ENCODE data around the gene MINPP1. TPM values are rescaled to one million over a fixed set of nuclear protein-coding genes. Genes with fewer than 3 reads are reported as not detected.
A peak's percentile ranks its signal among the peaks of the same experiment; 100 is the strongest.
"Not testable (repeated sequence)": the region's sequence is repeated elsewhere in the genome, so short reads cannot be mapped to it uniquely, and the experiment has no call there.

The MINPP1 gene
- total RNA-seq, 4 donors from 2014 or later = 11.1 to 28.4 (median 21.2) TPM

DNA sequence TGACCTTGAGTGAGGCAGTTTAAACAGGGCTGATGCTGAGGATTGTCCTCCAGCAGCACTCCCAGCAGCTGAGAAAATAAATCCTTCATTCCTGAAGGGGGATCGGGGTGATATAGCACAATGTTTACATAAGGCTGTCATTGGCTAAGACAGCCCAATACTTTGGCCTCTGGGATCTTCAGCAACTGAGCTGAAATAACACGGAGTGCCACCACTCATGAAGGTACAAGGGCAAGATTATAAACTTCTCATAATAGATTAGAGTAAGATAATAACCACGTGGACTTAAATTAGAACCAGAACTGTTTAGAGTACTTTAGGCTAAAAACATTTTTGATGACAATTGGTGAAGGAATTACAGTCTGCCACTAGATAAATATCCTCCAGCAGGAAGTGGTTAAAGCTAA lies 85.0 kb downstream of the MINPP1 start:
- Histone ChIP-seq H3K9me3 (no peaks in the 10 kb centered on the region), H3K4me1 (peaks cover 0 to 39% (median 11%) of the 10 kb centered on the region in 4 donors), H3K27me3 (no peaks in the 10 kb centered on the region), H3K27ac (peak overlapping the region in 1 of 4 donors; percentile 4), H3K4me3 (no peak overlapping the region), H3K36me3 (no peaks in the 10 kb centered on the region)
- intact Hi-C loops (cut with DNase I; ENCODE audit: low total_unique reads) = no loop called here
- DNase-seq = no peak
- TF ChIP-seq POLR2AphosphoS5 (IDR thresholded peaks at IDR 0.05) = no peak
- TF ChIP-seq EP300 (IDR thresholded peaks at IDR 0.05; ENCODE audit: low read depth) = no peak
- TF ChIP-seq POLR2A (IDR thresholded peaks at IDR 0.05) = no peak
- TF ChIP-seq, protein P1, sequence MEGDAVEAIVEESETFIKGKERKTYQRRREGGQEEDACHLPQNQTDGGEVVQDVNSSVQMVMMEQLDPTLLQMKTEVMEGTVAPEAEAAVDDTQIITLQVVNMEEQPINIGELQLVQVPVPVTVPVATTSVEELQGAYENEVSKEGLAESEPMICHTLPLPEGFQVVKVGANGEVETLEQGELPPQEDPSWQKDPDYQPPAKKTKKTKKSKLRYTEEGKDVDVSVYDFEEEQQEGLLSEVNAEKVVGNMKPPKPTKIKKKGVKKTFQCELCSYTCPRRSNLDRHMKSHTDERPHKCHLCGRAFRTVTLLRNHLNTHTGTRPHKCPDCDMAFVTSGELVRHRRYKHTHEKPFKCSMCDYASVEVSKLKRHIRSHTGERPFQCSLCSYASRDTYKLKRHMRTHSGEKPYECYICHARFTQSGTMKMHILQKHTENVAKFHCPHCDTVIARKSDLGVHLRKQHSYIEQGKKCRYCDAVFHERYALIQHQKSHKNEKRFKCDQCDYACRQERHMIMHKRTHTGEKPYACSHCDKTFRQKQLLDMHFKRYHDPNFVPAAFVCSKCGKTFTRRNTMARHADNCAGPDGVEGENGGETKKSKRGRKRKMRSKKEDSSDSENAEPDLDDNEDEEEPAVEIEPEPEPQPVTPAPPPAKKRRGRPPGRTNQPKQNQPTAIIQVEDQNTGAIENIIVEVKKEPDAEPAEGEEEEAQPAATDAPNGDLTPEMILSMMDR (IDR thresholded peaks at IDR 0.05) = no peak
- in situ Hi-C loops (cut with MboI; ENCODE audit: low pct_ligation_motif_present in 1 of 4, low pct_unique_long_range_greater_than_20kb in 1 of 4, low sequenced_read_pairs in 3 of 4) = no loop called here
- WGBS, 2 donors (ENCODE audit: low coverage in 1 of 2) = 26 to 31% methylated on average over 2 to 3 of the region's 3 CpGs

DNA sequence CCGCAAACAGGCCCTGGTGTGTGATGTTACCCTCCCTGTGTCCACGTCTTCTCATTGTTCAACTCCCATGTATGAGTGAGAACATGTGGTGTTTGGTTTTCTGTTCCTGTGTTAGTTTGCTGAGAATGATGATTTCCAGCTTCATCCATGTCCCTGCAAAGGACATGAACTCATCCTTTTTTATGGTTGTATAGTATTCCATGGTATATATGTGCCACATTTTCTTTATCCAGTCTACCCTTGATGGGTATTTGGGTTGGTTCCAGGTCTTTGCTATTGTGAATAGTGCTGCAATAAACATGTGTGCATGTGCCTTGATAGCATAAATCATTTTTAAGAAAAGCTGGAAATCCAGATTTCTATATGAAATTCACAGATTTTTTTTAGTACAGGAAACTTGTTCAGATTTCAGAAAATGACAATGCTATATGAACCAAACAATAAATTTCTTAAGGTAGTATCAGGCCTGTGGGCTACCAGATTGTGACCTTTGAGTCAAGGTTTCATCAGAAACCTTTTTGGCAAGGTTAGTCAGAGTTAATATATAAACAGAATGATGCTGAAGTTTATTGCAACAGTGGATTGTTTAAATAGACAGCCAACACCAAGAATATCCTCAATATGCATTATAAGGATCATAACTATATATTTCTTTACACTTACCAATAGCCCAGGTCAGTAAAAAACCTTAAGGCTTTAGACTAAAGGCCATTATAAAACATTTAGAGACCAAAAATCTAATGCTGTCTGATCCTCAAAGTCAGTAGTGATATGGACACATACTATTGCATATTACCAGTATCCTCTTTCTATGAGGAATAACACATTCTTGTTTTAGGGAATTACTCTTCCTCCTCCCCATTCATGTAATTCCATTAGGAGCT lies 86.3 kb downstream of the MINPP1 start:
- in situ Hi-C loops (cut with MboI; ENCODE audit: low pct_ligation_motif_present in 1 of 4, low pct_unique_long_range_greater_than_20kb in 1 of 4, low sequenced_read_pairs in 3 of 4) = no loop called here
- TF ChIP-seq POLR2A (IDR thresholded peaks at IDR 0.05) (no peak), POLR2AphosphoS5 (IDR thresholded peaks at IDR 0.05) (no peak), EP300 (IDR thresholded peaks at IDR 0.05; ENCODE audit: low read depth) (no peak)
- TF ChIP-seq, protein P1 (IDR thresholded peaks at IDR 0.05) = no peak
- 98% methylated on average over 2 of the region's 2 CpGs; no CpG with 5 or more reads in 1 of the 2 donors for WGBS, 2 donors (ENCODE audit: low coverage in 1 of 2)
- no peaks in the 10 kb centered on the region for H3K36me3 ChIP-seq
- H3K4me3 ChIP-seq = no peak overlapping the region
- peaks cover 0 to 40% (median 7%) of the 10 kb centered on the region in 4 donors for H3K4me1 ChIP-seq
- H3K9me3 ChIP-seq = no peaks in the 10 kb centered on the region
- H3K27ac ChIP-seq = peak overlapping the region; percentile 4 to 68 (median 34)
- intact Hi-C loops (cut with DNase I; ENCODE audit: low total_unique reads) = no loop called here
- no peaks in the 10 kb centered on the region for H3K27me3 ChIP-seq
- DNase-seq = no peak

DNA sequence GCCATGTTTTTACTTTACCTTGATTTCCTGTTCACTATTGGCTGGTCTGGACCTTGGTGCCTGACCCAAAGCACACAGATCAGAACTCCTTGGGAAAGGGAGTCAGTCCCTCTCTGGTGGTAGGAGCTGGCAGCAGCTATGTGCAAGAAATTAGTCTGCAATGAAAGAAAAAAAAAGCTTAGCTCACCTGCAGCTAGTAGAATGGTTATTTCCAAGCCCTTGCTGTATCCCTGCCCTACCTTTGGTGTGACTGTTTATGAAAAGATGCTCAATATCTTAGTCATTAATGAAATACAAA lies 86.8 kb downstream of the MINPP1 start:
- intact Hi-C loops (cut with DNase I; ENCODE audit: low total_unique reads) (no loop called here), in situ Hi-C loops (cut with MboI; ENCODE audit: low pct_ligation_motif_present in 1 of 4, low pct_unique_long_range_greater_than_20kb in 1 of 4, low sequenced_read_pairs in 3 of 4) (no loop called here)

DNA sequence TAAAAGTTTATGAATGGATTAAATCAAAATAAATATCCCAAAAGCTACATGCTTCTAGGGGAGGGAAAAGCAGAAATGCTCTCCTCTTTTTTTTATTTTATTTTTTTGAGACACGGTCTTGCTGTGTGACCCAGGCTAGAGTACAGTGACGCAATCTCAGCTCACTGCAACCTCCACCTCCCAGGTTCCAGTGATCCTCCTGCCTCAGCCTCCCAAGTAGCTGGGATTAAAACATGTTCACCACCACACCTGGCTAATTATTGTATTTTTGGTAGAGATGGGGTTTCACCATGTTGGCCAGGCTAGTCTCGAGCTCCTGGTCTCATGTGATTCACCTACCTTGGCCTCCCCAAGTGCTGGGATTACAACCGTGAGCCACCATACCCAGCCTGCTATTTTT lies 88.2 kb downstream of the MINPP1 start:
- intact Hi-C loops (cut with DNase I; ENCODE audit: low total_unique reads); in situ Hi-C loops (cut with MboI; ENCODE audit: low pct_ligation_motif_present in 1 of 4, low pct_unique_long_range_greater_than_20kb in 1 of 4, low sequenced_read_pairs in 3 of 4): not testable (repeated sequence)

More for the DNA sequence above, 86.8 kb downstream of the MINPP1 start:
- peak overlapping the region; percentile 4 to 68 (median 32) for H3K27ac ChIP-seq
- no peak overlapping the region for H3K4me3 ChIP-seq
- no peaks in the 10 kb centered on the region for H3K36me3 ChIP-seq
- H3K9me3 ChIP-seq = no peaks in the 10 kb centered on the region
- no peaks in the 10 kb centered on the region for H3K27me3 ChIP-seq
- TF ChIP-seq, protein P1 (IDR thresholded peaks at IDR 0.05) = no peak
- TF ChIP-seq POLR2A (IDR thresholded peaks at IDR 0.05) (no peak), EP300 (IDR thresholded peaks at IDR 0.05; ENCODE audit: low read depth) (no peak), POLR2AphosphoS5 (IDR thresholded peaks at IDR 0.05) (no peak)
- peaks cover 0 to 40% (median 5%) of the 10 kb centered on the region in 4 donors for H3K4me1 ChIP-seq
- DNase-seq = no peak

More for the DNA sequence above, 88.2 kb downstream of the MINPP1 start:
- not testable (repeated sequence) for H3K36me3 ChIP-seq, H3K4me3 ChIP-seq, DNase-seq, H3K27ac ChIP-seq, H3K9me3 ChIP-seq, H3K27me3 ChIP-seq
- WGBS, 2 donors (ENCODE audit: low coverage in 1 of 2) = 67 to 90% methylated on average over 2 to 4 of the region's 4 CpGs
- peaks cover 0 to 40% (median 5%) of the 10 kb centered on the region in 4 donors for H3K4me1 ChIP-seq

Data from transverse colon (tissue), 4 donors.